MV-4-11 (cell line): Measurements from ENCODE around the gene DMD.

Source experiments
- DNase-seq: peaks from one replicate; lab custom pipeline; 2025; lab: John Stamatoyannopoulos, UW

The DMD gene

GRCh38 chrX:32269866-32270265 is 941.5 kb downstream of the DMD start:
- DNase-seq = no peak

- DNase-seq = no peak
Measured at GRCh38 chrX:32268207-32268606, 943.1 kb downstream of the DMD start.

GRCh38 chrX:32267796-32268195 is 943.6 kb downstream of the DMD start:
- no peak for DNase-seq

- peak; percentile 2 for DNase-seq
Measured at GRCh38 chrX:32246675-32247074, 964.7 kb downstream of the DMD start.

GRCh38 chrX:32195611-32196010 is 1015.7 kb downstream of the DMD start:
- DNase-seq = no peak

GRCh38 chrX:32191316-32191715 is 1020.0 kb downstream of the DMD start:
- DNase-seq = no peak

- no peak for DNase-seq
Measured at GRCh38 chrX:32185160-32185559, 1026.2 kb downstream of the DMD start.

GRCh38 chrX:32183066-32183465 is 1028.3 kb downstream of the DMD start:
- no peak for DNase-seq

- DNase-seq = no peak
Measured at GRCh38 chrX:32176510-32176909, 1034.8 kb downstream of the DMD start.

- DNase-seq = peak; percentile 75
Measured at GRCh38 chrX:32170481-32170880, 1040.9 kb downstream of the DMD start.

GRCh38 chrX:32155044-32155638 is 1056.2 kb downstream of the DMD start:
- no peak for DNase-seq

- no peak for DNase-seq
Measured at GRCh38 chrX:32153585-32153984, 1057.8 kb downstream of the DMD start.

- DNase-seq = no peak
Measured at GRCh38 chrX:32150141-32150540, 1061.2 kb downstream of the DMD start.

GRCh38 chrX:32141841-32142240 is 1069.5 kb downstream of the DMD start:
- DNase-seq = no peak

- DNase-seq = no peak
Measured at GRCh38 chrX:32139476-32139875, 1071.9 kb downstream of the DMD start.

GRCh38 chrX:32137525-32137924 is 1073.8 kb downstream of the DMD start:
- no peak for DNase-seq

GRCh38 chrX:32126997-32127396 is 1084.4 kb downstream of the DMD start:
- no peak for DNase-seq

- no peak for DNase-seq
Measured at GRCh38 chrX:32118832-32119231, 1092.5 kb downstream of the DMD start.

- DNase-seq = no peak
Measured at GRCh38 chrX:32116047-32116446, 1095.3 kb downstream of the DMD start.

- DNase-seq = no peak
Measured at GRCh38 chrX:32087663-32088062, 1123.7 kb downstream of the DMD start.

- no peak for DNase-seq
Measured at GRCh38 chrX:32084757-32085156, 1126.6 kb downstream of the DMD start.

GRCh38 chrX:32048285-32048684 is 1163.1 kb downstream of the DMD start:
- DNase-seq = no peak

- DNase-seq = no peak
Measured at GRCh38 chrX:32045149-32045548, 1166.2 kb downstream of the DMD start.

- no peak for DNase-seq
Measured at GRCh38 chrX:32041181-32041580, 1170.2 kb downstream of the DMD start.

GRCh38 chrX:32026772-32027171 is 1184.6 kb downstream of the DMD start:
- no peak for DNase-seq
